Trophoblast cell (in vitro differentiated cells and primary cell): ENCODE results near the gene NDUFA12.

ENCODE experiments used
- DNase-seq, 2 donors: peaks; one replicate each; pipeline ENCODE4 v3.0.0-alpha.2; 2016
- H2AFZ ChIP-seq: 2 replicates; pipeline ENCODE4 v1.6.1; 2013; ENCODE audit warnings: low read length, moderate library complexity, mild to moderate bottlenecking; ENCODE audit not compliant: insufficient read depth, poor library complexity
- H2AK5ac ChIP-seq: 2 replicates; pipeline ENCODE4 v1.6.1; 2013; ENCODE audit warnings: mild to moderate bottlenecking, low read length
- H2BK120ac ChIP-seq: 2 replicates; pipeline ENCODE4 v1.6.1; 2013; ENCODE audit warnings: low read length, mild to moderate bottlenecking, moderate library complexity; ENCODE audit not compliant: insufficient read depth, poor library complexity
- H2BK12ac ChIP-seq: 2 replicates; pipeline ENCODE4 v1.6.1; 2013; ENCODE audit warnings: mild to moderate bottlenecking, low read length, moderate library complexity
- H2BK5ac ChIP-seq: 2 replicates; pipeline ENCODE4 v1.6.1; 2013; ENCODE audit warnings: low read length, low read depth, moderate library complexity, mild to moderate bottlenecking; ENCODE audit not compliant: poor library complexity
- H3K14ac ChIP-seq: 2 replicates; pipeline ENCODE4 v1.6.1; 2013; ENCODE audit warnings: mild to moderate bottlenecking, low read length
- H3K18ac ChIP-seq: 2 replicates; pipeline ENCODE4 v1.6.1; 2013; ENCODE audit warnings: mild to moderate bottlenecking, low read length
- H3K23ac ChIP-seq: 2 replicates; pipeline ENCODE4 v1.6.1; 2013; ENCODE audit warnings: low read length
- H3K27ac ChIP-seq: 2 replicates; pipeline ENCODE4 v1.5.1; 2013; ENCODE audit warnings: low read depth, mild to moderate bottlenecking, inconsistent platforms, low read length, moderate library complexity
- H3K27me3 ChIP-seq: 2 replicates; pipeline ENCODE4 v1.6.1; 2013; ENCODE audit warnings: inconsistent platforms, mild to moderate bottlenecking, low read length, moderate library complexity; ENCODE audit not compliant: insufficient read depth
- H3K36me3 ChIP-seq, 2 experiments: 1 replicate in 1 of 2; 2 replicates in 1 of 2; pipeline ENCODE4 v1.6.1; 2013; ENCODE audit warnings: low read length in 2 of 2, mild to moderate bottlenecking in 2 of 2, moderate library complexity in 1 of 2; ENCODE audit not compliant: insufficient read depth in 2 of 2, control insufficient read depth in 1 of 2
- H3K4ac ChIP-seq: 2 replicates; pipeline ENCODE4 v1.6.1; 2013; ENCODE audit warnings: low read depth, mild to moderate bottlenecking, low read length, moderate library complexity
- H3K4me1 ChIP-seq, 2 experiments: 1 replicate in 1 of 2; 2 replicates in 1 of 2; pipeline ENCODE4 v1.6.1; 2013; ENCODE audit warnings: low read length in 2 of 2, mild to moderate bottlenecking in 2 of 2, moderate library complexity in 1 of 2; ENCODE audit not compliant: insufficient read depth in 2 of 2, control insufficient read depth in 1 of 2
- H3K4me2 ChIP-seq: 2 replicates; pipeline ENCODE4 v1.6.1; 2013; ENCODE audit warnings: inconsistent platforms, mild to moderate bottlenecking, low read length, moderate library complexity
- H3K4me3 ChIP-seq: 2 replicates; pipeline ENCODE4 v1.5.1; 2013; ENCODE audit warnings: mild to moderate bottlenecking, low read depth, low read length, inconsistent platforms
- H3K79me1 ChIP-seq: one replicate; pipeline ENCODE4 v1.6.1; 2013; ENCODE audit warnings: low read length
- H3K79me2 ChIP-seq: 2 replicates; pipeline ENCODE4 v1.6.1; 2013; ENCODE audit warnings: low read length, mild to moderate bottlenecking; ENCODE audit not compliant: control insufficient read depth, insufficient read depth, poor library complexity
- H3K9ac ChIP-seq: 2 replicates; pipeline ENCODE4 v1.6.1; 2013; ENCODE audit warnings: mild to moderate bottlenecking, low read length
- H3K9me3 ChIP-seq: 2 replicates; pipeline ENCODE4 v1.6.1; 2013; ENCODE audit warnings: low read depth, mild to moderate bottlenecking, control low read depth, inconsistent platforms, low read length; ENCODE audit not compliant: insufficient read depth
- H4K12ac ChIP-seq: 2 replicates; pipeline ENCODE4 v1.6.1; 2013; ENCODE audit warnings: low read depth, mild to moderate bottlenecking, low read length, moderate library complexity
- H4K8ac ChIP-seq: 2 replicates; pipeline ENCODE4 v1.6.1; 2013; ENCODE audit warnings: low read depth, mild to moderate bottlenecking, low read length, moderate library complexity
- H4K91ac ChIP-seq: one replicate; pipeline ENCODE4 v1.6.1; 2013; ENCODE audit warnings: low read depth, mild to moderate bottlenecking, low read length, moderate library complexity
- WGBS: extraction: QIAGEN DNeasy Blood & Tissue Kit; methylation state at CpG from one replicate; pipeline ENCODE4 v1.1.7; 2013; ENCODE audit warnings: missing lambda C conversion rate; ENCODE audit not compliant: insufficient read length, insufficient coverage; ENCODE audit errors: extremely low coverage; 5-methylcytosine and 5-hydroxymethylcytosine counted together

The NDUFA12 gene

GRCh38 chr12:94961256-94961824 lies 42.2 kb downstream of the NDUFA12 start:
- Histone ChIP-seq H3K79me2 (no peaks in the 10 kb centered on the region), H2BK120ac (no peak overlapping the region), H3K27me3 (no peaks in the 10 kb centered on the region), H2BK12ac (no peak overlapping the region), H4K12ac (no peak overlapping the region), H3K18ac (no peak overlapping the region), H3K9ac (no peak overlapping the region), H3K4me3 (no peak overlapping the region), H3K4me1 (no peaks in the 10 kb centered on the region), H2BK5ac (no peak overlapping the region), H3K79me1 (no peaks in the 10 kb centered on the region), H3K23ac (no peak overlapping the region), H3K9me3 (no peaks in the 10 kb centered on the region), H3K27ac (no peak overlapping the region), H2AK5ac (no peak overlapping the region), H2AFZ (no peak overlapping the region), H3K4me2 (no peak overlapping the region), H3K4ac (no peak overlapping the region), H3K36me3 (no peaks in the 10 kb centered on the region), H3K14ac (no peak overlapping the region), H4K91ac (no peak overlapping the region), H4K8ac (no peak overlapping the region)
- no peak for DNase-seq

GRCh38 chr12:94957006-94957405 lies 46.5 kb downstream of the NDUFA12 start:
- H3K79me1 ChIP-seq: peaks cover 2% of the 10 kb centered on the region
- H3K9ac ChIP-seq: no peak overlapping the region
- H4K8ac ChIP-seq: no peak overlapping the region
- no peaks in the 10 kb centered on the region for H3K27me3 ChIP-seq
- H2BK5ac ChIP-seq: no peak overlapping the region
- H2BK120ac ChIP-seq: no peak overlapping the region
- no peak overlapping the region for H4K91ac ChIP-seq
- H3K4me1 ChIP-seq: peaks cover 0 to 4% of the 10 kb centered on the region in 2 experiments
- H3K14ac ChIP-seq: no peak overlapping the region
- H3K4ac ChIP-seq: no peak overlapping the region
- no peak overlapping the region for H3K4me3 ChIP-seq
- no peak overlapping the region for H4K12ac ChIP-seq
- H2AFZ ChIP-seq: no peak overlapping the region
- no peak overlapping the region for H3K18ac ChIP-seq
- H3K27ac ChIP-seq: no peak overlapping the region
- H2AK5ac ChIP-seq: no peak overlapping the region
- no peaks in the 10 kb centered on the region for H3K79me2 ChIP-seq
- no peak overlapping the region for H2BK12ac ChIP-seq
- H3K4me2 ChIP-seq: no peak overlapping the region
- DNase-seq: no peak
- H3K9me3 ChIP-seq: no peaks in the 10 kb centered on the region
- H3K23ac ChIP-seq: no peak overlapping the region
- H3K36me3 ChIP-seq: no peaks in the 10 kb centered on the region

- Histone ChIP-seq H3K36me3 (no peaks in the 10 kb centered on the region), H3K79me1 (peaks cover 2% of the 10 kb centered on the region), H3K4me1 (peaks cover 4% of the 10 kb centered on the region in 2 experiments), H3K4me3 (no peak overlapping the region), H2AK5ac (no peak overlapping the region), H3K23ac (no peak overlapping the region), H2BK120ac (no peak overlapping the region), H3K4ac (no peak overlapping the region), H3K27me3 (no peaks in the 10 kb centered on the region), H3K18ac (no peak overlapping the region), H3K9me3 (no peaks in the 10 kb centered on the region), H4K8ac (no peak overlapping the region), H2AFZ (no peak overlapping the region), H2BK5ac (no peak overlapping the region), H4K91ac (no peak overlapping the region), H2BK12ac (no peak overlapping the region), H3K9ac (no peak overlapping the region), H4K12ac (no peak overlapping the region), H3K27ac (no peak overlapping the region), H3K14ac (no peak overlapping the region), H3K4me2 (no peak overlapping the region), H3K79me2 (no peaks in the 10 kb centered on the region)
- WGBS: no CpG with 5 or more reads among the region's 10 CpGs
- no peak for DNase-seq
These were observed 48.4 kb downstream of the NDUFA12 start for GRCh38 chr12:94954948-94955592.

- H3K4me3 ChIP-seq: no peak overlapping the region
- H3K27me3 ChIP-seq: no peaks in the 10 kb centered on the region
- no peak overlapping the region for H4K12ac ChIP-seq
- H2BK120ac ChIP-seq: no peak overlapping the region
- H3K4me2 ChIP-seq: no peak overlapping the region
- H3K79me1 ChIP-seq: peaks cover 2% of the 10 kb centered on the region
- H3K18ac ChIP-seq: no peak overlapping the region
- no peak overlapping the region for H4K8ac ChIP-seq
- H2AK5ac ChIP-seq: no peak overlapping the region
- H2BK5ac ChIP-seq: no peak overlapping the region
- H4K91ac ChIP-seq: no peak overlapping the region
- no peaks in the 10 kb centered on the region for H3K9me3 ChIP-seq
- no peaks in the 10 kb centered on the region for H3K79me2 ChIP-seq
- WGBS: no CpG with 5 or more reads among the region's 1 CpG
- H3K23ac ChIP-seq: no peak overlapping the region
- no peak overlapping the region for H3K27ac ChIP-seq
- H3K36me3 ChIP-seq: no peaks in the 10 kb centered on the region
- H3K9ac ChIP-seq: no peak overlapping the region
- peak in 1 of 2 donors; percentile 2 for DNase-seq
- peaks cover 4% of the 10 kb centered on the region in 2 experiments for H3K4me1 ChIP-seq
- H3K14ac ChIP-seq: no peak overlapping the region
- no peak overlapping the region for H2AFZ ChIP-seq
- peak overlapping the region; percentile 20 for H2BK12ac ChIP-seq
- no peak overlapping the region for H3K4ac ChIP-seq
These were observed 49.3 kb downstream of the NDUFA12 start for GRCh38 chr12:94954029-94954685.
